IPS-NIHi7 (cell line): ENCODE measurements around the gene TSC22D4.
"Not testable (repeated sequence)": the region's sequence is repeated elsewhere in the genome, so short reads cannot be mapped to it uniquely, and the experiment has no call there.

Source experiments
- DNase-seq: peaks from one replicate; pipeline ENCODE4 v3.0.0; 2012; ENCODE audit warnings: mixed read lengths; ENCODE audit errors: extremely low spot score

TSC22D4 gene

DNA sequence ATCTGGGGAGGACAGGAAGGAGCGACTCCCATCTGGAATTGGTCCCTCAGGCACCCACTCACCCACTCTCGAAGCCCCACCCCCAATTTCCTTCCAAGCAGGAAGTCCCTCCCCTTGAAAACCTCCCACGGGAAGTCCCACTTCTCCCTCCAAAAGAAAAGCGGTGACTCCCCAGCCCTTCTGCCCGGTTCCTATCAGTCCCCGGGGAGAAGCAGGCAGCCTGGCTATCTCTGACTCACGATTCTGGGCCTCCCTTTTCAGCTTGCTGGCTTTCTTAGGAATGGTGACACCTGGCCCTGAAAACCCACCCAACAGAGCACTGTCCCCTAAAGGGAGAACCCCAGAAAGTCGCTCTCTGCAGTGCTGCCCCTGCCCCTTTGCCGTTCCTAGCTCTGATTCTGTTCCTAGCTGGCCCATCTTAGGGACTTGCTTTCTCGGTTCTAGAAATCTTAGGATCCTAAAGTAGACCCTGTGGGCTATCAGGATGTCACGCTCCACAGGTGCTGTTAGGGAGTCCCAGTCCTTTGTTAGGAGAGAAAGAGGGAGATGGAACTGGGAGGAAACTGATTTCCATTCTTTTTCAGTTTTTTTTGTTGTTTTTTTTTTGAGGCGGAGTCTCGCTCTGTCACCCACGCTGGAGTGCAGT, 6.0 kb downstream of the TSC22D4 start:
- DNase-seq, result no peak

DNA sequence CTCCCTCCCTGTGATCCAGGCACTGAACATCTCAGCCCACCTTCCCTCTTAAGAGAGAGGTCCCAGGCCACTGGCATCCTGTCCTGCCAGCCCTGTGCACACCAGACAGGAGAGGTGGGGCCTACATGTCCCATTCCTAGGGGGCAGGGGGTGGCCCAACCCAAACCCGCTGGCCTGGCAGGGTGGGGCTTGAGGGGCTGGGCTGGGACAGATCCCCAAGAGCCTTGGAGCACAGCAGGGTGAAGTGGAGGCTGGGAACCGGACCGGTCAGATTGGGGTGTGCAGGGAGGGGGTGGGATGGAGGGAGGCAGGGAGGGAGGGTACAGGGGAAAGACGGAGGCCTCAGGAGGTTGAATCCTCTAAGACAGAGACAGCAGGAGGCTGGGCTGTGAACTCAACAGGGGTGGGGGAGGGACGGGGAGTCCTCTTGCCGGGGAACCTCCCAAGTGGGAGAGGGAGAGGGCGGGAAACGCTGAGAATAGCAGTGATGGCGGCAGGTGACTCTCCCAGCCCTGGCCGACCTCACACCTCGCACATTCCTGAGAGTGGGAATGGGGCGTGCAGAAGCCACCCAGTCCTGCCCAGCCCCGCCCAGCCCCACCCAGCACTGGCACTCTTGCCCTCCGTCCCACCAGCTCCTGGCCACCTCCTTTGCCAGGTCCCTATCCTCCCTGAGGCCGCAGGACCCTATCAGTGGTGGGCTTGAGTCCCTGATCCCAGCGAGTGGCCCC, 6.7 kb downstream of the TSC22D4 start:
- no peak for DNase-seq

DNA sequence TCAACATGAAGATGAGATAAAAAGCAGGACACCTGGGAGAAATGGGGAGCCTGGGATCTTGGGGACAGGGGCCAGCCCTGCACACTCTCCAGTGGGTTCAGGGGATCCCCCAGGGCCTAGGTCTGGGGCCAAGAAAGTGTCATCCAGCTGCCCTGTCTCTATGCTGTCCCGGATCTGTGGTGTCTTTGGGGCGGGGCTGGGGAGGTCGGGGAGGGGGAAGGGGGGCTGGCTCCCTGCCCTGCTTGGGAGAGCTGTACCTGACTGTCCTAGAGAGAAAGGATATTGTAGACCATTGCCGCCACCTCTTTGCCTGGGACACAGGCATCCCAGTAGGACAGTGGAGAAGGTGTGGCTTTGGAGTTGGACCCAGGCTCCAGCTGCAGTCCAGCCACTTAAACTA, 8.0 kb downstream of the TSC22D4 start:
- no peak for DNase-seq

DNA sequence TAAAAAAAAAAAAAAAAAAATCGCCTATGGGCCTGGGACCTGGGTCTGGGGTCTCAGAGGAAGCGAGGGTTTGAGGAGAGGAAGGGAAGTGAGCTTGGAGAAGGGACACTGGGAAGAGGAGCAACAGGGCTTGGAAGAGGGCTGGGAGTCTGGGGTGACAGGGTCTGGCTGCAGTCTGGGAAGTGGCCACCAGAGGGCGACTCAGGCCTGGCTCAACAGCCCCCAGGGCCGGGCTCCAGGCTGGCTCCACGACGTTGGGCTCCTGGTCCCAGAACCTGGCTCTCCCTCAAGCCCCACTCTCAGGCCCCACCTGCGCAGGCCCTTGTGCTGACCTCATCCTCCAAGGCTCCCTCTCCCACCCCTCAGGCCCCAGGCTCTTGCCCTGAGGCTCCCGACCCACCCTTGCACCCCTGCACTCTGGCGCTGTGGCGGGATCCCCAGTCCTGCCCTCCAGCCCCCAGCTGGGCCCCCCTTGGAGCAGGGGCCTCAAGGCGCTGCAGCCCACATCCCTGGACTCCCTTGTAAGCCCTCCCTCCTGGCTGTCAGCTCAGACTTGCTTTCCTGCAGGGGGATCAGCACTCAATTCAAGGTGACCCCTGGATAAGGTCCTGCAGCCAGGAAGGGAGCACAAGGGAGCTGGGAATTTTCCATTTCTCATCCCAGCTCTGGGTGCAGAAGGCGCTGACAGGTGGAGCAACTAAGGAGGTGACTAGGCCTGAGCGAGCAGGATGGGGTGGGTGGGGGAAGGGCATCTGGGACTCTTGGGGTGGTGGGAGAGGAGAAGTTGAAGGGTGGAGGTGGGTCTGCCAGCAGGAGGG, 9.6 kb downstream of the TSC22D4 start:
- DNase-seq, result peak; percentile 93

DNA sequence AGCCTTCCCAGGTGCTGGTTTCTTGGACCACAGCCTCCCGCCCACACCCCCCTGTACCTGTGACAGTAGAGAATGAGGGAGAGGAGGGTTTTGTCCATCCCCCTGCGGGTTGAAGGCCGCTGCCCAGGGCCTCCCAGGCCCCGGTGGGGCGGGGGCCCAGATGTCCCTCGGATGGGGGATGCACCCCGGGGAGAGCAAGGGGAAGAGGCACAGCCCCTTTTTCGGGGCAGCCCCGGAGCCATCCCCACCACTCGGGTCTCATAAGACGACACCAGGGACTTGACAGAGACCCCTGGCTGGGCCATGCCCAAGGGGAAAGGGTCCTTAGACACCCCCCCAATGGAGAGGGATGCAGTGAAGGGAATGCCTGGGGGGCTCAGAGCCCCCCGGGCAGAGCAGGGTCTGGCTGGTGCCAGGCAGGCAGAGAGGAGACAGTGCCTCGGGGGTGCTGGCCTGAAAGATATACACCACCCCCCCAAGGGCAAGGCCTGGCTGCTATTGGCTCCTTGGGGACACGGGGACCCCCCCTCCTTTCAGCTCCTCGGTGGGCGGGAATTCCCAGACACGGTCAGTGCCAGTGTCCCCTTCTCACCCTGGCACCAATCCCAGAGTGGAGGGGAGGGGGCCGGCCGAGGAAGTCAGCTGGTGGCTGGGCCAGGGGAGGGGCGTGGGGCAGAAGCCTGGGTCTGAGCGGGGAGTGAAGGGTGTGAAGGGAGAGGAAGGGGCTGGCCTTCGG, 11.2 kb downstream of the TSC22D4 start:
- DNase-seq, result no peak

DNA sequence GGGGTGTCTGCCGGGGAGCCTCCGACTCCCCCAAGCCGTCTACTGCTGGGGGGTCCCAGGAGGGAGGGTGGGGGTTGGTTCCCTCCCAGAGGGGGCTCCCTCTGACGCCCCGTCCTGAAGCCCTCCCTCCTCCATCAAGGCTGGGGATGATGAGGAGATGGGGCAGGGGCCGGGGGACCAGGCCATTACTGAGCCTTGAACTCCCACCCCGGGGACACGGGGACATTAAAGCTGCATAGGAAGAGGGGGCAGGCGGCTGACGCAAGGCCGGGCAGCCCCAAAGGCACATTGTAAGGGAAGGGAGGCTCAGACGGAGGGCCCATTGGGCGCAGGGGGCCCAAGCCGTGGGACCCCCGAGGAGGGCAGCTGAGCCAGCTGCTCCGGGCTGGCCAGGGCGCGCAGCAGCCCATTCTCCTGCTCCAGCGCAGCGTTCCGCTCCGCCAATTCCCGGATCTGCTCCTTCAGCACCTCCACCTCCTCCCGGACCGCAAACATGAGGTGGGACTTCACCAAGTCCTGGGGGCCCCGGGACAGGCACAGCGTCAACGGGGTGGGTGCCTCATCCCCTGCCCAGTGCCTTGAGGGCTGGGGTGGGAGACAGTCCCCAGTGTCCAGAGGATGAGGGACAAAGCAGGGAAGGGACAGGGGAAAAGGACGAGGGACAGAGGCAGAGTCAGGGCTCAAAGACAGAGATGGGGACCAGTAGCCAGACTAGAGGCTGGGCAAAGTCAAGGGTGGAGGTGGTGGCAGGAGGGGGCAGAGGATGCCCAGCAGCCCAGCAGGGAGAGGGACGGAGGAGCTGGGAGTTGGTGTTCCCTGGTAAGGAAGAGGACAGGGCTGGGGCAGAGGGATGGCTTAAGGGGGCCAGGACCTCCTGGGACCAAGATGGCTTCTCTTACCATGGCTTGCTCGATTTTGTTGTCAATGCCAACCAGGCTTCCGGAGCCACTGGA, 12.1 kb downstream of the TSC22D4 start:
- DNase-seq, result no peak

DNA sequence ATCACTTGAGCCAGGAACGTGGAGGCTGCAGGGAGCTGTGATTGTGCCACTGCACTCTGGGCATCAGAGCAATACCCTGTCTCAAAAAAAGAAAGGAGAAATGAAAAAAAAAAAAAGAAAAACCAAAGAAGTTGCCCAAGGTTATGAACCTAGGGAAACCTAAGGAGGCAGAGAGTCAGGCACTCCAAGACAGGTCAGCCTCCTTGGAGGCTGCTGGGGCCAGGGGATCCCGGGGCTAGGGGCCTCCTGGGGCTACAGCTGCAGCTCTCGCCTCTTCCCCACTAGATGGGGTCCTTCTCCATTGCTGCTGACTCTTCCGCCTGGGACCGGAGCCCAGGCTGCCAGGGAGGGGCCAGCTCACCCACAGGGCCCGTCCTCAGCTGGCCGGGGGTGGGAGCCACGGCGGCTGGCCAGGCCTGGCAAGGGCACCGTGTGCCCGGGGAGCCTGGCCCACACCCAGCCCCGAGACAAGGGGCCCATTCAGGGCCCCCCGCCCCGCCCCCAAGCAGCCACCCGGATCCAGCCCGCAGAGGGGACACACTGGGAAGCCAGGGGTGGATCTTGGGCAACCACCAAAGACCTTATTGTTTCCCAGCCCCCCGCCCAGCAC, 13.2 kb downstream of the TSC22D4 start:
- peak; percentile 90 for DNase-seq

DNA sequence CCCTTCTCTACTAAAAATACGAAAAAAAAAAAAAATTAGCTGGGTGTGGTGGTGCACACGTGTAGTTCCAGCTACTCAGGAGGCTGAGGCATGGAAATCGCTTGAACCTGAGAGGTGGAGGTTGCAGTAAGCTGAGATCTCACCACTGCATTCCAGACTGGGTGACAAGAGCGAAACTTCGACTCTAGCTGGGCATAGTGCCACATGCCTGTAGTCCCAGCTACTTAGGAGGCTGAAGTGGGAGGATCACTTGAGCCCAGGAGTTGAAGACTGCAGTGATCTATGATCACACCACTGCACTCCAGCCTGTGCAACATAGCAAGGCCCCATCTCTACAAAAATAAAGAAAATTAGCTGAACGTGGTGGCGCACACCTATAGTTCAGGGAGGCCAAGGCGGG, 13.7 kb downstream of the TSC22D4 start:
- DNase-seq, result no peak

DNA sequence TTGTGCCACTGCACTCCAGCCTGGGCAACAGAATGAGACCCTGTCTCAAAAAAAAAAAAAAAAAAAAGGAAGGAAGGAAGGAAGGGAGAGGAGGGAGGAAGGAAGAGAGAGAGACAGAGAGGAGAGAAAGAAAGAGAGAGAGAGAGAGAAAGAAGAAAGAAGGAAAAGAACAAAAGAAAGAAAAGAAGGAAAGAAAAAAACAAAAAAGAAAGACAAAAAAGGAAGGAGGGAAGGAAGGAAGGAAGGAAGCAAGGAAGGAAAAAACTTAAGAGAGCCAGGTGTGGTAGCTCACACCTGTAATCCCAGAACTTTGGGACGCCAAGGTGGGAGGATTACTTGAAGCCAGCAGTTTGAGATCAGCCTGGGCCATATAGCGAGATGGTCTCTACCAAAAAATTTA, 14.2 kb downstream of the TSC22D4 start:
- DNase-seq, result no peak

DNA sequence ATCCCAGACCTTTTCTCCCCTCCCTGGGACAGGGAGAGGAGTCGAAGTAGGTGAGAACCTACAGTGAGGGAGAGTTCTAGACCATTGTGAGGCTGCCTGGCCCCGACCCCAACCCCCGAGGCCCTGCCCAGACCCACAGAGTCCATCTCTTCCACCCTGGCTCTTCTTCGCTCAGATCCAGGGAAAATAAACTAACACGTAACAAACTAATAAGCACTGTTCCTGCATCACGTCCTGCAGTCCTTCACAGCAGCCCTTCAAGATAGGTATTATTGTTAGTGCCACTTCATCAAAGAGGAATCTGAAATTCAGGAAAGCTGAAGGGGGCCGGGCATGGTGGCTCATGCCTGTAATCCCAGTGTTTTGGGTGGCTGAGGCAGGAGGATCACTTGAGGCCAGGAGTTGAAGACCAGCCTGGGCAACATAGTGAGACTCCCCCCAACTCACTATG, 14.8 kb downstream of the TSC22D4 start, which contains the start of gene SPACDR:
TSS of gene SPACDR (minus strand) at position 51 of the 451 bp plus-strand sequence. CDS start 235 bp downstream, outside the sequence.
- no peak for DNase-seq

DNA sequence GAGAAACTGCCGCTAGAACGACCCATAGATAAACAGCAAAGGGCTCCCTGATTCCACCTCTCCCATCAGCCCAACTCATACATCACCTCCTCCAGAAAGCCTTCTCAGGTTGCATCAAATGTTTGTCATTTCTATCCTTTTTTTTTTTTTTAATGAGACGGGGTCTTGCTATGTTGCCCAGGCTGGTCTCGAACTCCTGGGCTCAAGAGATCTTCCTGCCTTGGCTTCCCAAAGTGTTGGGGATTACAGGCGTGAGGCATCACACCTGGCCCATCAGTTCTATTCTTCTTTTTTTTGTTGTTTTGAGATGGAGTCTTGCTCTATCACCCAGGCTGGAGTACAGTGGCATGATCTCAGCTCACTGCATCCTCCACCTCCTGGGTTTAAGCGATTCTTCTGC, 22.0 kb downstream of the TSC22D4 start:
- DNase-seq, result no peak

DNA sequence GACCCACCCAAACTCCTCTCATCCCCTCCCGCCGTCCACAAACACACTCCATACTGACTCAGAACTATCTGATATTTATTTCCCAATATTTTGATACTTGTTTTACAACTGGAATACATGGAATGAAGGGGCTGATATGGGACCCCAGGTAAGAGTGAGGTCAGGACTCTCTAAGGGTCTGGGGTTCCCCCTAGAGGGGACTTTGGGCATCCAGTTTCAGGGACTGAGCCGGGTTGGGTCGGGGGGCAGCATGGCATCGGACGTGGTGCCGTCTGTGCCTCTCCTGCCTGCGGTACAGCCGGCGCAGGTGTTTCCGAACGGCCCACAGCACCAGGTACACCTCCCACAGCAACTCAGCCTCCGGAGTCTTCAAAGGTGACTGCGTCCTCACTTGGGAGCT, 22.5 kb downstream of the TSC22D4 start:
- no peak for DNase-seq

DNA sequence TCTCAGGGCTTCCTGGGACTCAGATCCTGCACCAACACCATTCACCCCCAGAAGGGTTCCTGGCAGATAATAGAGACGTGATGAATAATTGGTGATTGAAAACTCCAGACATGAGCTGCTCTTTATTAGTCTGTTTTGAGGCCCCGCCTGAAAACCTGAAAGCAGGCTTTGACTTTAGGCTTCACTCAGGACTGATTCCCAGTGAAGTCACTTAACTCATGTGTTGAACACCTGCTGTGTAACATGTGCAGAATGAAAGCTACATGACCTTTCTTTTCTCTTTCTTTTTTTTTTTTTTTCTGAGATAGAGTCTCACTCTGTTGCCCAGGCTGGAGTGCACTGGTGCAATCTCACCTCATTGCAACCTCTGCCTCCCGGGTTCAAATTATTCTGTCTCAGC, 23.8 kb downstream of the TSC22D4 start:
- DNase-seq, result no peak

DNA sequence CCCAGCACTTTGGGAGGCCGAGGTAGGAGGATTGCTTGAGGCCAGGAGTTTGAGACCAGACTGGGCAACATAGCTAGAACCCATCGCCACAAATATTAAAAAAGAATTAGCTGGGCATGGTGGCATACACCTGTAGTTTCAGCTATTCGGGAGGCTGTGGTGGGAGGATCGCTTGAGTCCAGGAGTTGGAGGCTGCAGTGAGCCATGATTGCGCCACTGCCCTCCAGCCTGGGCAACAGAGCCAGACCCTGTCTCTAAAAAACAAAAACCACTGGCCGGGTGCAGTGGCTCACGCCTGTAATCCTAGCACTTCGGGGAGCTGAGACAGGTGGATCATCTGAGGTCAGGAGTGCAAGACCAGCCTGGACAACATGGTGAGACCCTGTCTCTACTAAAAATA, 25.2 kb downstream of the TSC22D4 start:
- not testable (repeated sequence) for DNase-seq

DNA sequence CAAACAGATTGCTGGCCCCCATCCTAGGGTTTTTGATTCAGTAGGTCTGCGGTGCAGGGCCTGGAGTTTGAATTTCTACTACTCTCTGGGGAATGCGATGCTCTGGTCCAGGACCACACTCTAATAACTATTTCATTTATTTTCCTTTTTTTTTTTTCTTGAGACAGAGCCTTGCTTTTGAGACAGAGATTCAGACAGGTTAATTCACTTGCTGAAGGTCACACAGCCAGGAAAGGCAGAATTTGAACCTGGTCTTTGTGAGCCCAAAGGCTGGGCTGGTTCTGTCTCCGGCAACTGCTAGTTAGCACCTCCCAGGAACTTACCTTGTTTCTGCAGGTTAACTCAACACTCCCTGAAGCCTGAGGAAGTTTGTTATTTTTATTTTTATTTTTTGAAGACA, 26.5 kb downstream of the TSC22D4 start:
- DNase-seq, result no peak

DNA sequence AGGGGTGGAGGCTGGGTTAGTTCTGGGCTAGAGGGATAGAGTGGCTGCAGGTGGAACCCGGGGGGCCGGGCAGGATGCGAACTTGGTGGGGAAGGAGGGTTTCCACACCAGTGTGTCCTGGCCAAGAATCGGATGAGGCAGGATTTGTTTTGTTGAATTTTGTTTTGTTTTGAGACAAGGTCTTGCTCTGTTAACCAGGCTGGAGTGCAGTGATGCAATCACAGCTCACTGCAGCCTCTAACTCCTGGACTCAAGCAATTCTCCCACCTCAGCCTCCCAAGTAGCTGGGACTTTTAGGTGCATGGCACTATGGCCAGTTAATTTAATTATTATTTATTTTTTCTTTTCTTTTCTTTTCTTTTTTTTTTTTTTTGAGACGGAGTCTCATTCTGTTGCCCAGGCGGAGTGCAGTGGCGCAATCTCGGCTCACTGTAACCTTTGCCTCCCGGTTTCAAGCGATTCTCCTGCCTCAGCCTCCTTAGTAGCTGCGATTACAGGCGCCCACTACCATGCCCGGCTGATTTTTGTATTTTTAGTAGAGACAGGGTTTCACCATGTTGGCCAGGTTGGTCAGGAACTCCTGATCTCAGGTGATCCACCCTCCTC, 29.7 kb downstream of the TSC22D4 start:
- DNase-seq, result no peak

DNA sequence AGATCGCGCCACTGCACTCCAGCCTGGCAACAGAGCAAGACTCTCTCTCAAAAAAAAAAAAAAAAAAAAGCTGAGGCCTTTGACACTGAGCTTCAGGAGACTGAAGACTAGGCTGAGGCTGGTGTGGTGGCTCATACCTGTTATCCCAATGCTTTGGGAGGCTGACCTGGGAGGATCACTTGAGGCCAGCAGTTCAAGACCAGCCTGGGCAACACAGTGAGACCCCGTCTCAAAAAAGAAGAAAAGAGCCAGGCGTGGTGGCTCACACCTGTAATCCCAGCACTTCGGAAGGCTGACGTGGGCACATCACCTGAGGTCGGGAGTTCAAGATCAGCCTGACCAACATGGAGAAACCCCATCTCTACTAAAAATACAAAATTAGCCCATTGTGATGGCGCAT, 31.7 kb downstream of the TSC22D4 start:
- DNase-seq, result not testable (repeated sequence)

DNA sequence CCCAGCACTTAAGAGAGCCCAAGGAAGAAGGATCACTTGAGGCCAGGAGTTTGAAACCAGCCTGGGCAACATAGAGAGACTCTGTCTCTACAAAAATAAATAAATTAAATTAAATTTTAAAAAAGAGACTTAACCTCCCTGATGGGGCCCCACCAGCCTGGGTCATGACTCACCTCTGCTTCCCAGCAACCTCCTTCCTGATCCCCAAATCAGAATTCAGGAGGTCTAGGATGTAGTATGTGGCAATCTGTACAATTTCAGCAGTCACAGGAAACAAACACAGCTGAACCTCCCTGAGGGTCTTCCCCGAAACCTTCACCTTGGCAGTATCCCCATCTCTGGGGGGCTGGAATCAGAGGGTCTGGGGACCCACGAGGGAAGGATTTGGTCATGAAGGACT, 33.0 kb downstream of the TSC22D4 start:
- DNase-seq, result no peak

DNA sequence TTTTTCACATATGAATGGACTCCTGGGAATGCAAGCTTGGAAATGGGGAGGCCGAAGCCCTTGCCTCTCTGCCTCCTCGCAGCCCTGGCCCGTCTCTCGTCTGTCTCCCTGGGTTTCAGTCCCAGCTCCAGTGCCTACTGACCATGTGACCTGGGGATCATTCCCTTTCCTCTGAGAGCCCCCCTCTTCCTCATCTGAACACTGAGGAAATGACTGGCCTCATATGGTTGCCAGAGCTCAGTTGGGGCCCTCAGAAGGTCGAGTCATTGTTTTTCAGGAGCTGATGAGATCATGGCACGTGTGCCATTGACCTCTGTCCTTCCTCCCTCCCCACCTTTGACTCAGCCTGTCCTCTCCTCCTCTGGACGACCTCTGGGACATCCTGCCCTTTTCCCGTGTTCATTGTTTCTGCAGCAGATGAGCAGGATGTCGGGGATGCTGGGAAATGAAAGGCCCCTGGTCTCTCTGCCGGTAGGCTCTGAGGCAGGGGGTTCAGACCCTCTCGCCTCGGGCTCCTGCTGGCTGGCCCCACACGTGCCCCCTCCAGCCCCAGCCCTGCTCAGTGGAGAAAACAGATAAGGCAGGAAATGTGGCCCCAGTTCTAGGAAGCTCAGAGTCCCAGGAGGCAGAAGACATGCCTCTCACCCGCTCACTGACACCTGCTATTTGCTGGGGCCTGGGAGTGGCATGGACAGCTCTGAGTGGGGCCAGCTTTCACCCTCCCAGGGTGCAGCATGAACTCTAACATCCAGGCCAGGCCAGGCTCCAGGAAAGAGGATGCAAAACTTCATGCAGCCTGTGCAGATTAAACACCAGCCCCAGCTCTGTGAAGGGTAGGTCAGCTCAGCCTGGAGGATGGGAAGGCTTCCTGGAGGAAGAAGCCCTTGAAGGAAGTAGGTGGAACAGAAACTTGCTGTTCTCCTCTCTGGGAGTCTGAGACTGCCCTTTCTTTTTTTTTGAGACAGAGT, 34.4 kb downstream of the TSC22D4 start:
- no peak for DNase-seq
